ENCODE measurements around the gene RBM24. TPM values are rescaled to one million over a fixed set of nuclear protein-coding genes. Genes with fewer than 3 reads are reported as not detected.

Gene RBM24
- total RNA-seq, 1 experiment from 2014 or later = 3.3 TPM

GRCh38 chr6:17258749-17259148 is 22.4 kb upstream of the RBM24 start (continued):
- no peak for TF ChIP-seq FOSL1 (IDR thresholded peaks at IDR 0.05; ENCODE audit: low read depth)
- TF ChIP-seq ZBTB33 (IDR thresholded peaks at IDR 0.05; ENCODE audit: extremely low read depth, insufficient replicate concordance, low read length) = no peak

- H3K9me2 ChIP-seq (ENCODE audit: insufficient read depth) = no peaks in the 10 kb centered on the region
- ChIA-PET CTCF (no interaction called here), RAD21 (ENCODE audit: low non-redundant PET in 1 of 2, low total read pairs in 2 of 2, uncharacterized antibody in 2 of 2, unreplicated experiment in 2 of 2) (no interaction called here), POLR2A (no interaction called here)
- peaks cover 0 to 3% of the 10 kb centered on the region in 2 experiments; a peak in 1 of 4 replicates for H3K4me1 ChIP-seq (ENCODE audit: control insufficient read depth in 1 of 2, insufficient read depth in 2 of 2, low read length in 2 of 2)
- DNase-seq (ENCODE audit: low read depth, low spot score) (no peak), ATAC-seq (no peak)
- no TSS peak for BruUV-seq (replicated peaks)
- H3K9me3 ChIP-seq (ENCODE audit: control insufficient read depth in 1 of 2, insufficient read depth in 1 of 2, low read depth in 1 of 2, low read length in 2 of 2) = no peaks in the 10 kb centered on the region
- no peaks in the 10 kb centered on the region for H4K20me1 ChIP-seq (ENCODE audit: insufficient read depth)
- H3K4me3 ChIP-seq (replicated peaks in 1 of 2; ENCODE audit: low read depth in 1 of 2, low read length in 2 of 2) = no peak overlapping the region
- no peaks in the 10 kb centered on the region for H3K27me3 ChIP-seq (ENCODE audit: insufficient read depth, low read length)
- H3K4me2 ChIP-seq (ENCODE audit: low read length) = no peak overlapping the region
- TF ChIP-seq EZH2 (IDR thresholded peaks at IDR 0.05) (no peak), SRF (IDR thresholded peaks at IDR 0.05; ENCODE audit: low read depth) (no peak), CEBPB (IDR thresholded peaks at IDR 0.05; ENCODE audit: low read depth) (no peak), RAD21 (IDR thresholded peaks at IDR 0.05; ENCODE audit: low read depth) (no peak), ZBTB33 (IDR thresholded peaks at IDR 0.05; ENCODE audit: extremely low read depth, insufficient replicate concordance, low read length) (no peak), CTCF (IDR thresholded peaks at IDR 0.05 in 2 of 3, conservative IDR thresholded peaks at IDR 0.05 in 1 of 3; ENCODE audit: borderline replicate concordance in 1 of 3, insufficient read depth in 1 of 3, low read depth in 2 of 3, low read length in 2 of 3) (no peak), POLR2AphosphoS5 (IDR thresholded peaks at IDR 0.05; ENCODE audit: low read depth, low read length) (no peak), SP1 (IDR thresholded peaks at IDR 0.05; ENCODE audit: low read depth) (no peak), ELF1 (IDR thresholded peaks at IDR 0.05; ENCODE audit: borderline replicate concordance, low read depth) (no peak), YY1 (IDR thresholded peaks at IDR 0.05; ENCODE audit: extremely low read depth, insufficient replicate concordance, low read depth, low read length) (no peak), ZNF274 (IDR thresholded peaks at IDR 0.05; ENCODE audit: low read depth, low read length) (no peak)
- no peak overlapping the region for H3K27ac ChIP-seq (ENCODE audit: low read depth, low read length)
- no peak overlapping the region for H3K9ac ChIP-seq (ENCODE audit: low read length)
- no peaks in the 10 kb centered on the region for H3K79me2 ChIP-seq (ENCODE audit: insufficient read depth, low read length)
- intact Hi-C loops (cut with micrococcal nuclease) = no loop called here
- no peak overlapping the region for H2AFZ ChIP-seq (ENCODE audit: low read depth, low read length, poor library complexity, severe bottlenecking)
- H3K36me3 ChIP-seq (ENCODE audit: control insufficient read depth in 1 of 2, insufficient read depth in 2 of 2, low read length in 2 of 2) = no peaks in the 10 kb centered on the region
These were observed 15.6 kb upstream of the RBM24 start for GRCh38 chr6:17265570-17265969.

Data from HCT116 (cell line).